Measurements from ENCODE around the gene NUTM2F. TPM values are rescaled to one million over a fixed set of nuclear protein-coding genes. Genes with fewer than 3 reads are reported as not detected.
"Not testable (repeated sequence)": the region's sequence is repeated elsewhere in the genome, so short reads cannot be mapped to it uniquely, and the experiment has no call there.

Gene NUTM2F
- total and polyA plus RNA-seq, 2 donors from 2014 or later: not detected

DNA sequence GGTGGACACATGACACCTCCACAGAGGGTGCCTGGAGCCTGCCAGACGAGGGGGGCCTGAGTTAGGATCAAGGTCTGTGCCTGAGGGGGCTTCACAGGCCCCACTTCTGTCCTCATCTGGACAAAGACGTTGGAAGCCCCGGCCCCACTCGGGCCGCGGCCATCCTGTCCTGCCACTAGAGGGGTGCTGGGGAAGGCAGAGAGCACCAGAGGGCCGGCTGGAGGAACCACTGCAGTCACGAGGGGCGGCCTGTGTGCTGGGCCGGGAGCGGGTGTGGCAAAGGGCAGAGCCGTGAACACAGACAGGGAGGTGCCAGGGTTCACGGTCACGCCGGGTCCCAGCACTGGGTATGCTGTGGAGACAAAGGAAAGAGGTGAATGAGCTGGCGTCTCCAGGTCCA is 2.9 kb downstream of the NUTM2F start:
- FAIRE-seq; H3K36me3 ChIP-seq (ENCODE audit: control insufficient read depth in 2 of 3, insufficient read depth in 3 of 3, low read length in 3 of 3); H3K4me3 ChIP-seq (ENCODE audit: low read length in 3 of 3); DNase-seq; intact Hi-C loops (cut with DNase I); H3K27me3 ChIP-seq (ENCODE audit: control insufficient read depth, insufficient read depth, low read length); H3K9ac ChIP-seq (ENCODE audit: low read length in 3 of 3); H3K4me1 ChIP-seq (ENCODE audit: control insufficient read depth in 2 of 3, insufficient read depth in 2 of 3, low read depth in 1 of 3, low read length in 3 of 3); H3K27ac ChIP-seq (ENCODE audit: low read depth in 2 of 2, low read length in 2 of 2); H3K9me3 ChIP-seq (ENCODE audit: control insufficient read depth in 2 of 3, insufficient read depth in 1 of 3, low read length in 3 of 3): not testable (repeated sequence)

DNA sequence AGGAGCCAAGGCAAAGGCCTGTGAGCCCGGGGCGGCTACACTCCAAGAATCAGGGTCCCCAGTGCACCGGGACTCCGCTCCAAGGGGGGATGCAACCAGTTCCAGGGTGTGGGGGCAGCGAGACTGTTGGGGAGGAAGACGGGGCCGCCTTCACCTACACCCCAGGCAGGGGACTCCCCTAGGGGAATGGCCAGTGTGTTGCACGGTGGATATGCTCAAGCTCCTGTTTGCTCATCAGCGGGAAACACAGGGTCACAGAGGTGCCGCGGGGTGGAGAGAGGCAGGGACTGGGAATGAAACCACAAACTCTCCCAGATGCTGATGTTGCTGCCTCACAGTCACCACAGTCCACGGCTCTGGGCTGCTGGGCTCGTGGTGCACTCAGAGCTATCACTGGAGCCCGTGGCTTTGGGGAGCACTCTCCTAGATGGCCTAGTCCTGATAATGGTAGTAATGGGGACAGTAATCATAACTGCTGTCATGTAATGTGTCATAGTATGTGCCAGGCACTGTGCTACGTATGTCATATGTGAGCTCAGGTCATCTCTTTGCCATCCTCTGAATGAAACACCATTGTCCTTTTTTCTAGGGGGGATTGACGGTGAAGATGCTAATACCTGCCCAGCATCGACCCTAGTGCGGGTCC is 5.2 kb downstream of the NUTM2F start:
- H3K36me3 ChIP-seq (ENCODE audit: control insufficient read depth in 2 of 3, insufficient read depth in 3 of 3, low read length in 3 of 3); H3K4me1 ChIP-seq (ENCODE audit: control insufficient read depth in 2 of 3, insufficient read depth in 2 of 3, low read depth in 1 of 3, low read length in 3 of 3); H3K9ac ChIP-seq (ENCODE audit: low read length in 3 of 3); H3K9me3 ChIP-seq (ENCODE audit: control insufficient read depth in 2 of 3, insufficient read depth in 1 of 3, low read length in 3 of 3); intact Hi-C loops (cut with DNase I); H3K27me3 ChIP-seq (ENCODE audit: control insufficient read depth, insufficient read depth, low read length); DNase-seq; FAIRE-seq; H3K27ac ChIP-seq (ENCODE audit: low read depth in 2 of 2, low read length in 2 of 2); H3K4me3 ChIP-seq (ENCODE audit: low read length in 3 of 3): not testable (repeated sequence)

DNA sequence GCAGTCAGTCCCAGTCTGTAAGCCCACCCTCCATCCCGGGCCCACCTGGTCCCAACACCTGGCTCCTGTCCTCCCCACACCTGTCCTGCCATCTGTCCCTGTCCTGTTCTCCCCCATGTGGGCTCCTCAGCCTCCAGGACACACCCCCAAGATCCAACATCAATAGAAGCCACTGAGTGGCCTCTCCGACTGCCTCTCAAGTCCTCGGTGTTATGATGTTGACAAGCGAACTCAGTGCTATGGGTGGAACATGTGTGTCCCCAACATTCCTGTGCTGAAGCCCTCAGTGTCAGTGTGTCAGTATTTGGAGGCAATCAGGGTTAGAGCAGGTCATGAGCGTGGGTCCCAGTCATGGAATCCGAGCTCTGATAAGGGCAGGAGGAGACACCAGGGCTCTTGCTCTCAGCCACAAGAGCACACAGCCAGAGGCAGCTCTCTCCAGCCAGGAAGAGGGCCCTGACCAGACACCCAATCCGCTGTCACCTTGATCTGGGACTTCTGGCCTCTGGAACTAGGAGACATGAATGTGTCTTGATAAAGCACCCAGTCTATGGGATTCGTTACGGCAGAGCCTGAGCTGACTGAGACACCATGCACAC is 6.0 kb downstream of the NUTM2F start:
- H3K27me3 ChIP-seq (ENCODE audit: control insufficient read depth, insufficient read depth, low read length); FAIRE-seq; intact Hi-C loops (cut with DNase I); DNase-seq; H3K9me3 ChIP-seq (ENCODE audit: control insufficient read depth in 2 of 3, insufficient read depth in 1 of 3, low read length in 3 of 3); H3K9ac ChIP-seq (ENCODE audit: low read length in 3 of 3); H3K36me3 ChIP-seq (ENCODE audit: control insufficient read depth in 2 of 3, insufficient read depth in 3 of 3, low read length in 3 of 3); H3K4me1 ChIP-seq (ENCODE audit: control insufficient read depth in 2 of 3, insufficient read depth in 2 of 3, low read depth in 1 of 3, low read length in 3 of 3); H3K27ac ChIP-seq (ENCODE audit: low read depth in 2 of 2, low read length in 2 of 2); H3K4me3 ChIP-seq (ENCODE audit: low read length in 3 of 3): not testable (repeated sequence)

DNA sequence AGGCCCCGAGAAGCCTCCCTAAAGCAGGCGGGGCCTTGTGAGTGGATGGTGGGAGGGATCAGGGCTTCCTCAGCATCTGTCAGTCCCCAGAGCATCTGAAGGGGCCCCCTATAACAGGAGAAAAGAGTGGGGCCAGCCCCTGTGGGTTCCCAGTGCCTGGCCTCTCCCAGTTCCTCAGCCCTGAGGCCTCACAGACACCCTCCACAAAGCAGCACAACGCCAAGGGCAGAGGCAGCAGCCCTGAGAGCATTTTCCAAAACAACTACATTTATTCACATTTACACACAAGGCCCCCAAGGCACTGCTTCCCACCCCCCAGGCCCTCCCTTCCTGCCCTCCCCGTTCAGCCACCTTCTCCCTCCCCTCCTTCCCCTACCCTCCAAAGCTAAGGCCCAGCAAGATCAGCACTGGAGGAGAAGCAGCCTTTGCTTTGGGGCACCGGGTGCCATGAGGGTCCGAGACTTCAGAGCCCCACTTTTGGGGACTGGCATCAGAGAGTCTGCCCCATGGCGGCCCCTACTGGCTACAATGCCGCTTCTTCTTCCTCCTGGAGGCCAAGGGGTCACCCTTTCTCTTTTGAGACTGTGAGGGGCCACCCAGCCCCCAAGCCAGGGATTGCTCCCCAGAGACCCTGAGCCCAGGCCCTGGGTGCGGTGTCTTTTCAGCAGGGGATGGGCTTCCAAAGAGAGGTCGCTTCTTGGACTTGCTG is 10.3 kb downstream of the NUTM2F start:
- FAIRE-seq, DNase-seq: not testable (repeated sequence)

DNA sequence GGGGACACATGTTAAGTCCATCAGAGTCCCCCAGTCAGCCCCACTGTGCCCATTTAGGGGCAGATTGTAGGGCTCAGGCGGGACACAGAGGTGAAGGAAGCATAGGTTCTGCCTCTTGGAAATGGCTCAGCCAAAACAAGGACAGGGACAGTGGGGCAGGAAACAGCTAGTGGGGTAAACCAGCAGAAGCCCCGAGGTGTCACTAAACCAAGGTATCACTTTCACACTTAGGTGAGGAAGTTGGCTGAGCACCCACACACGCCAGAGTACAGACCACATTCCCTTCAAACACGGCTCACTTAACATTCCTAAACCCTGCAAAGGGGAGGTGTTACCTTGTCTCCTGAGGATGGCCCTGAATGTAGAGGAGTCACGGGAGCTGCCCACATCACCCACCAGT is 12.2 kb downstream of the NUTM2F start:
- H3K4me1 ChIP-seq (ENCODE audit: control insufficient read depth in 2 of 3, insufficient read depth in 2 of 3, low read depth in 1 of 3, low read length in 3 of 3); H3K9me3 ChIP-seq (ENCODE audit: control insufficient read depth in 2 of 3, insufficient read depth in 1 of 3, low read length in 3 of 3); H3K9ac ChIP-seq (ENCODE audit: low read length in 3 of 3); H3K27ac ChIP-seq (ENCODE audit: low read depth in 2 of 2, low read length in 2 of 2); DNase-seq; H3K27me3 ChIP-seq (ENCODE audit: control insufficient read depth, insufficient read depth, low read length); H3K36me3 ChIP-seq (ENCODE audit: control insufficient read depth in 2 of 3, insufficient read depth in 3 of 3, low read length in 3 of 3); FAIRE-seq; intact Hi-C loops (cut with DNase I); H3K4me3 ChIP-seq (ENCODE audit: low read length in 3 of 3): not testable (repeated sequence)

More for the DNA sequence above, 10.3 kb downstream of the NUTM2F start:
- H3K27ac ChIP-seq (ENCODE audit: low read depth in 2 of 2, low read length in 2 of 2); H3K9me3 ChIP-seq (ENCODE audit: control insufficient read depth in 2 of 3, insufficient read depth in 1 of 3, low read length in 3 of 3); H3K27me3 ChIP-seq (ENCODE audit: control insufficient read depth, insufficient read depth, low read length); H3K4me3 ChIP-seq (ENCODE audit: low read length in 3 of 3); H3K36me3 ChIP-seq (ENCODE audit: control insufficient read depth in 2 of 3, insufficient read depth in 3 of 3, low read length in 3 of 3); H3K4me1 ChIP-seq (ENCODE audit: control insufficient read depth in 2 of 3, insufficient read depth in 2 of 3, low read depth in 1 of 3, low read length in 3 of 3); H3K9ac ChIP-seq (ENCODE audit: low read length in 3 of 3); intact Hi-C loops (cut with DNase I): not testable (repeated sequence)

DNA sequence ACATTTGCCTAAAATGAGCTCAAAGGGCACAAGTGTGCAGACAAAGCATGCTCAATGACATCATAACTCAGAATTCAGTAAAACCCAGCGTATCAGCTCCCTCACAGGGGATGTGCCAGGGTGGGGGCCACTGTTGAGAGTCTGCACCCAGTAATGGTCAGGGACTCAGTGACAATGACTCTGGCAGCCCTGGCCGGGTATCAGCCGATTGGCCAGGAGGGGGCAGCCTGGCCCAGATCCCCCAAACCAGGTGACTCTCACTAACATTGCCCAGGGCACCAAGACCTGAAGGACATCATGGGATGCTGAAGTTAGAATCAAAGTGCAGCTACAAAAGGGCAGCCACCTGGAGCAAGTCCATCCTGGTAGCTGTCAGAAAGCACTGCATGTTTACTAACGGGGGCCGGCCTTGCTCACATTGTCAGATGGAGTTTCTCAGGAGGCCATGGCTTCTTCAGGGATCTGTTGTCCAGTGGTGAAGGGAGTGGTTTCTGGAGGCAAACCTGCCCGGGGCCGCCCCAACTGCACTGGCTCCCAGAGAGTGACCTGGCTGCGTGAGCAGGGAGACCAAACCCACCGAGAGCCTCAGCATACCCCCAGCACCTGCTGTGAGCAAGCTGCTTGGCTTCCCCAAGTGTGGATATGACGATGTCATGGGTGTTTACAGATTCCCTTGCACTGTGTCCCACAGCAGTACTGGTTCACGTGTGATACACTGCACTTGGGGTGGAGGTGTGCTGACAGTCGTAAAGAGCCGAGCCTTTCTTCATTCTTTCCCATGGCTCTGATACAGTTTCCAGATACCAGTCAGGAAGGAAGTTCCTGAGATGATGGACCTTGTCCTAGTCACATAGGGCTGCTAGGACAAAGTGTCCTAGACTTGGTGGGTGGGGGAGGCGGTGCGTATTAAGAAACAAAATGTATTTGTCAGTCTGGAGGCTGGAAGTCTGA is 13.1 kb downstream of the NUTM2F start:
- H3K27me3 ChIP-seq (ENCODE audit: control insufficient read depth, insufficient read depth, low read length); DNase-seq; H3K4me3 ChIP-seq (ENCODE audit: low read length in 3 of 3); H3K4me1 ChIP-seq (ENCODE audit: control insufficient read depth in 2 of 3, insufficient read depth in 2 of 3, low read depth in 1 of 3, low read length in 3 of 3); H3K9me3 ChIP-seq (ENCODE audit: control insufficient read depth in 2 of 3, insufficient read depth in 1 of 3, low read length in 3 of 3); intact Hi-C loops (cut with DNase I); FAIRE-seq; H3K27ac ChIP-seq (ENCODE audit: low read depth in 2 of 2, low read length in 2 of 2); H3K9ac ChIP-seq (ENCODE audit: low read length in 3 of 3); H3K36me3 ChIP-seq (ENCODE audit: control insufficient read depth in 2 of 3, insufficient read depth in 3 of 3, low read length in 3 of 3): not testable (repeated sequence)
